Measurements from ENCODE around the gene TGM3.

DNA sequence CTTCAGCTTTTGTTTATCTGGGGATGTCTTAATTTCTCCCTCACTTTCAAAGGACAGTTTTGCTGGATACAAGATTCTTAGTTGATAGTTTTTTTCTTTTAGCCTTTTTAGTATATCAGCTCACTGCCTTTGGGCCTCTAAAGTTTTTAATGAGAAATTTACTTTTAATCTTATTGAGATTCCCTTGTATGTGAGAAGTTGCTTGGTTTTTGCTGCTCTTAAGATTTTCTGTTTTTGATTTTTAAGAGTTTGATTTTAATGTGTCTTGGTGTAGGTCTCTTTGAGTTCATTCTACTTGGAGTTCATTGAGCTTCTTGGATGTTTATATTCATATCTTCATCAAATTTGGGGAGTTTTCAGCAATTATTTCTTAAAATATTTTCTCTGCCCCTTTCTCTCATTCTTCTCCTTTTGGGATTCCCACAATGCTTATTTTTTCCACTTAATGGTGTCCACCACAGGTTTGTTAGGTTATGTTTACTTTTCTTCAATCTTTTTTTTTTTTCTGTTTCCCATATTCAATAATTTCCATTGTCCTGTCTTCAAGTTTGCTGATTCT, 65.3 kb downstream of the TGM3 start:
- TF ChIP-seq POLR2AphosphoS5 (IDR thresholded peaks at IDR 0.05; ENCODE audit: low read depth, low read length) (no peak), TAF1 (IDR thresholded peaks at IDR 0.05; ENCODE audit: borderline replicate concordance, insufficient read depth, low read length) (no peak), SIN3A (IDR thresholded peaks at IDR 0.05; ENCODE audit: borderline replicate concordance, insufficient read depth, low read length) (no peak)
- TF ChIP-seq, protein P1, sequence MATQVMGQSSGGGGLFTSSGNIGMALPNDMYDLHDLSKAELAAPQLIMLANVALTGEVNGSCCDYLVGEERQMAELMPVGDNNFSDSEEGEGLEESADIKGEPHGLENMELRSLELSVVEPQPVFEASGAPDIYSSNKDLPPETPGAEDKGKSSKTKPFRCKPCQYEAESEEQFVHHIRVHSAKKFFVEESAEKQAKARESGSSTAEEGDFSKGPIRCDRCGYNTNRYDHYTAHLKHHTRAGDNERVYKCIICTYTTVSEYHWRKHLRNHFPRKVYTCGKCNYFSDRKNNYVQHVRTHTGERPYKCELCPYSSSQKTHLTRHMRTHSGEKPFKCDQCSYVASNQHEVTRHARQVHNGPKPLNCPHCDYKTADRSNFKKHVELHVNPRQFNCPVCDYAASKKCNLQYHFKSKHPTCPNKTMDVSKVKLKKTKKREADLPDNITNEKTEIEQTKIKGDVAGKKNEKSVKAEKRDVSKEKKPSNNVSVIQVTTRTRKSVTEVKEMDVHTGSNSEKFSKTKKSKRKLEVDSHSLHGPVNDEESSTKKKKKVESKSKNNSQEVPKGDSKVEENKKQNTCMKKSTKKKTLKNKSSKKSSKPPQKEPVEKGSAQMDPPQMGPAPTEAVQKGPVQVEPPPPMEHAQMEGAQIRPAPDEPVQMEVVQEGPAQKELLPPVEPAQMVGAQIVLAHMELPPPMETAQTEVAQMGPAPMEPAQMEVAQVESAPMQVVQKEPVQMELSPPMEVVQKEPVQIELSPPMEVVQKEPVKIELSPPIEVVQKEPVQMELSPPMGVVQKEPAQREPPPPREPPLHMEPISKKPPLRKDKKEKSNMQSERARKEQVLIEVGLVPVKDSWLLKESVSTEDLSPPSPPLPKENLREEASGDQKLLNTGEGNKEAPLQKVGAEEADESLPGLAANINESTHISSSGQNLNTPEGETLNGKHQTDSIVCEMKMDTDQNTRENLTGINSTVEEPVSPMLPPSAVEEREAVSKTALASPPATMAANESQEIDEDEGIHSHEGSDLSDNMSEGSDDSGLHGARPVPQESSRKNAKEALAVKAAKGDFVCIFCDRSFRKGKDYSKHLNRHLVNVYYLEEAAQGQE (IDR thresholded peaks at IDR 0.05; ENCODE audit: insufficient read depth in 1 of 2, low read depth in 2 of 2, low read length in 2 of 2), result no peak
